Loucy (cell line): ENCODE data around the gene SH3BP5L.

ENCODE experiments used
- H2AFZ ChIP-seq: fragments of 200-600 bp; sonication (generic); 2 replicates; pipeline ENCODE4 v1.6.0; 2016; ENCODE audit warnings: antibody characterized with exemption, mild to moderate bottlenecking, low read length, moderate library complexity
- H3F3A ChIP-seq: fragments of 200-600 bp; 2 replicates; pipeline ENCODE4 v1.6.0; 2016; ENCODE audit warnings: antibody characterized with exemption, low read depth, mild to moderate bottlenecking
- H3K27me3 ChIP-seq: fragments of 200-600 bp; sonication (generic); 2 replicates; pipeline ENCODE4 v1.6.1; 2014; ENCODE audit warnings: low read length, mild to moderate bottlenecking; ENCODE audit not compliant: insufficient read depth, poor library complexity, severe bottlenecking
- H3K36me3 ChIP-seq: fragments of 200-600 bp; sonication (generic); 2 replicates; pipeline ENCODE4 v1.6.1; 2016; ENCODE audit warnings: low read length; ENCODE audit not compliant: insufficient read depth
- H3K4me1 ChIP-seq: fragments of 200-600 bp; sonication (generic); 2 replicates; pipeline ENCODE4 v1.5.1; 2014; ENCODE audit warnings: low read length, mild to moderate bottlenecking; ENCODE audit not compliant: insufficient read depth, poor library complexity, severe bottlenecking
- H3K4me2 ChIP-seq: fragments of 200-600 bp; sonication (generic); 2 replicates; pipeline ENCODE4 v1.6.0; 2014; ENCODE audit warnings: antibody characterized with exemption, low read length, low read depth, mild to moderate bottlenecking; ENCODE audit not compliant: poor library complexity, severe bottlenecking
- H3K4me3 ChIP-seq: fragments of 200-600 bp; sonication (generic); 2 replicates; pipeline ENCODE4 v1.5.1; 2014; ENCODE audit warnings: low read length, mild to moderate bottlenecking, mixed read lengths; ENCODE audit not compliant: poor library complexity, severe bottlenecking
- H3K79me2 ChIP-seq: fragments of 200-600 bp; sonication (generic); 2 replicates; pipeline ENCODE4 v1.6.1; 2014; ENCODE audit warnings: low read length; ENCODE audit not compliant: insufficient read depth
- H3K9ac ChIP-seq: fragments of 200-600 bp; sonication (generic); 2 replicates; pipeline ENCODE4 v1.6.0; 2014; ENCODE audit warnings: mild to moderate bottlenecking, low read depth, low read length, moderate library complexity; ENCODE audit not compliant: poor library complexity, severe bottlenecking
- H3K9me2 ChIP-seq: fragments of 200-600 bp; sonication (generic); replicated peaks from 2 replicates; pipeline ENCODE4 v1.6.1; 2016; ENCODE audit warnings: low read depth, low read length, mixed read lengths
- H3K9me3 ChIP-seq: fragments of 200-600 bp; sonication (generic); 2 replicates; pipeline ENCODE4 v1.6.1; 2014; ENCODE audit warnings: mild to moderate bottlenecking, antibody characterized with exemption, low read length, low read depth; ENCODE audit not compliant: insufficient read depth
- H4K20me1 ChIP-seq: fragments of 200-600 bp; sonication (generic); 2 replicates; pipeline ENCODE4 v1.6.0; 2014; ENCODE audit warnings: antibody characterized with exemption, low read length, mild to moderate bottlenecking; ENCODE audit not compliant: insufficient read depth, poor library complexity, severe bottlenecking
- CTCF ChIP-seq: fragments of 200-600 bp; sonication (generic); conservative IDR thresholded peaks from 2 replicates; pipeline ENCODE4 v1.5.1; 2014; ENCODE audit warnings: mild to moderate bottlenecking, antibody characterized with exemption, low read length
- EZH2phosphoT487 ChIP-seq: fragments of 200-600 bp; IDR thresholded peaks from 2 replicates; pipeline ENCODE4 v1.6.1; 2018; ENCODE audit warnings: antibody characterized with exemption, mild to moderate bottlenecking, moderate library complexity, borderline replicate concordance

Gene SH3BP5L

GRCh38 chr1:248842781-248843331 lies 17.1 kb upstream of the SH3BP5L start:
- Histone ChIP-seq H3K4me1 (peaks cover 39% of the 10 kb centered on the region), H3F3A (no peaks in the 10 kb centered on the region), H4K20me1 (no peaks in the 10 kb centered on the region), H3K4me3 (peak overlapping the region; percentile 42), H3K27me3 (no peaks in the 10 kb centered on the region), H3K36me3 (peaks cover 34% of the 10 kb centered on the region; the same call in 1 of the 2 replicates), H2AFZ (no peak overlapping the region), H3K79me2 (peaks cover 45% of the 10 kb centered on the region), H3K9ac (peak overlapping the region; percentile 76), H3K4me2 (peak overlapping the region; percentile 76), H3K9me2 (no peaks in the 10 kb centered on the region), H3K9me3 (no peaks in the 10 kb centered on the region)
- no peak for TF ChIP-seq CTCF
- no peak for TF ChIP-seq EZH2phosphoT487

- H3K4me1 ChIP-seq: peaks cover 48% of the 10 kb centered on the region
- H3F3A ChIP-seq: no peaks in the 10 kb centered on the region
- H3K9me3 ChIP-seq: no peaks in the 10 kb centered on the region
- peaks cover 25% of the 10 kb centered on the region; the same call in 1 of the 2 replicates for H3K36me3 ChIP-seq
- peak overlapping the region; percentile 42 for H3K4me3 ChIP-seq
- H3K79me2 ChIP-seq: peaks cover 45% of the 10 kb centered on the region
- H3K27me3 ChIP-seq: no peaks in the 10 kb centered on the region
- peak overlapping the region; percentile 76 for H3K4me2 ChIP-seq
- H3K9me2 ChIP-seq: no peaks in the 10 kb centered on the region
- H3K9ac ChIP-seq: peak overlapping the region; percentile 76
- no peaks in the 10 kb centered on the region for H4K20me1 ChIP-seq
- TF ChIP-seq EZH2phosphoT487 (no peak), CTCF (peak; percentile 83)
- no peak overlapping the region for H2AFZ ChIP-seq
Observed at GRCh38 chr1:248841702-248842395, 16.1 kb upstream of the SH3BP5L start.

DNA sequence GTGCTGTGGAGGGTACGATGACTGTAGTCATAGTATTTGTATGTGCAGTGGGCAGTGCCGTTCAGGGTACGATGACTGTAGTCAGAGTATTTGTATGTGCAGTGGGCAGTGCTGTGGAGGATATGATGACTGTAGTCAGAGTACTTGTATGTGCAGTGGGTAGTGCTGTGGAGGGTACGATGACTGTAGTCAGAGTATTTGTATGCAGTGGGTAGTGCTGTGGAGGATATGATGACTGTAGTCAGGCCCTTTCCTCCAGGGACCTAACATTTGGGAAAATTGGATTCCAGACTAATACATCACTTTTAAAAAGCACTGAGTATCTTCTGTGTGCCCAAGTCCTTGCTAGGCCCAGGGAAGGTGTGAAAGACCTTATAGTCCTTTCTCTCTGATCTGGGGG lies 15.2 kb upstream of the SH3BP5L start:
- Histone ChIP-seq H3K79me2 (peaks cover 45% of the 10 kb centered on the region), H3K9ac (peak overlapping the region; percentile 76), H3K36me3 (peaks cover 17% of the 10 kb centered on the region; the same call in 1 of the 2 replicates), H3K4me2 (peak overlapping the region; percentile 76), H3K4me1 (peaks cover 48% of the 10 kb centered on the region), H3K9me3 (no peaks in the 10 kb centered on the region), H3K4me3 (peak overlapping the region; percentile 42), H2AFZ (no peak overlapping the region), H3F3A (no peaks in the 10 kb centered on the region), H3K27me3 (no peaks in the 10 kb centered on the region), H4K20me1 (no peaks in the 10 kb centered on the region), H3K9me2 (no peaks in the 10 kb centered on the region)
- TF ChIP-seq CTCF (no peak), EZH2phosphoT487 (no peak)
